DMS 273 treated with DMSO at 0.1 percent for 48 hours (cell line): ENCODE results near the gene NLRP6.
"Not testable (repeated sequence)": the region's sequence is repeated elsewhere in the genome, so short reads cannot be mapped to it uniquely, and the experiment has no call there.

Experiments used
- DNase-seq: peaks from one replicate; lab custom pipeline; 2025; lab: John Stamatoyannopoulos, UW

The NLRP6 gene

DNA sequence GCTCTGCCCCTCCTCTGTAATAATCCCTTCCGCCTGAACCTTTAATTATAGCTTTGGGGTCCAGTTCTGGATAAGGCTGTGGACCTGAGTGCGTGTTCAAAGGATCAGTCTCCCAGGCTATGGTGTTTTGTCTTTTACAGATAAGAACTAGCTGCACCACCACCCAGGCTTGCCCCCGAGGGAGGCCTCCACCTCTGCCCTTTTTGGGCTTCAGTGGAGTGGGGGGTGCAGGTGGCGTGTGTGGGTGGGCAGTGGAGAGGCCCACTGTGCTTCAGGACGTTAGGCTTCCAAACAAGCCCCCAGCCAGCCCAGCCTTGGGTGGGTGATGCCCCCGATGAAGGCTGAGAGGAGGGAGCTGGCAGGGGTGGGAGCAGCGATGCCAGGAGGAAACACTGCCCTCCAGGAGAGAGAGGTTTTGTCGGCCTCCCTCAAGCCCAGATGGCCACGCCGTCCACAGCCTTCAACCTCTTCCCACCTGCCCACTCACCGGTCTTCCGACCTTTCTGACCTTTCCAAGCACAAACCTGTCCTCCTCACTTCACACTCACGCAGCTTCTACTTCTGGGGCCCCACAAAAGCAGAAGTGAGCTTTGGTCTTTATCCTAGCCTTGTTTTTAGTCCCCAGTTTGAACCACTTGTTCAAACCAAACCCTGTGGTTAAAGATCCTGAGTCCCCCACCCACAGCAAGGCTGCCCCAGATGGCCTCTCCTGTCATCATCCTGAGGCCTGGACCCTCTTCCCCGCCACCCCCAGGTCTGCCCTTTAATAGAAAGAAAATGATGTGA, 21.1 kb upstream of the NLRP6 start:
- no peak for DNase-seq

DNA sequence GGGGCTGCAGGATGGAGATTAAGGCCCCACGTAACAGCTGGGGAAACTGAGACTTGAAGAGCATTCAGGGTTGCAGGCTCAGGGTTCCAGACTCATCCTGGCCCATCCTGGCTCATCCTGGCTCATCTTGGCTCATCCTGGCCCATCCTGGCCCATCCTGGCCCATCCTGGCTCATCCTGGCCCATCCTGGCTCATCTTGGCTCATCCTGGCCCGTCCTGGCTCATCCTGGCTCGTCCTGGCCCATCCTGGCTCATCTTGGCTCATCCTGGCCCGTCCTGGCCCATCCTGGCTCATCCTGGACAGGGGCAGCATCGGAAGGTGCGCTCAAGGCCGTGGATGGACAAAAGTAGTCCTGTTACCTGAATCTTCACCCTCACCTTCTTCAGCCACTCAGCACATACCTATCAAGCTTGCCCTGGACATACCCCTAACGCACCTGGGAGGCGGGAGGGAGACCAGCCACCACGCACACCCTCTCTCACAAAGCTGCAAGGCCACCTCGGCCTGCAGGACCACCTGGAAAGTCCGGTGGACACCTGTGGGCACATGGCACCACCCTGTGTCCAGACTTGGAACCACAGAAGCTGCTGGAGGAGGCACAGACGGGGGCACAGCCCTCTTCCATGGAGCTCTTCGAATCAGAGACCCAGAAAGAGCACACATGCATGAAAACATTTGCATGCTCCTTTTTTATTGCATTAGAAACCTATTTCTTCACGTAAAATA, 20.3 kb upstream of the NLRP6 start:
- DNase-seq, result no peak

DNA sequence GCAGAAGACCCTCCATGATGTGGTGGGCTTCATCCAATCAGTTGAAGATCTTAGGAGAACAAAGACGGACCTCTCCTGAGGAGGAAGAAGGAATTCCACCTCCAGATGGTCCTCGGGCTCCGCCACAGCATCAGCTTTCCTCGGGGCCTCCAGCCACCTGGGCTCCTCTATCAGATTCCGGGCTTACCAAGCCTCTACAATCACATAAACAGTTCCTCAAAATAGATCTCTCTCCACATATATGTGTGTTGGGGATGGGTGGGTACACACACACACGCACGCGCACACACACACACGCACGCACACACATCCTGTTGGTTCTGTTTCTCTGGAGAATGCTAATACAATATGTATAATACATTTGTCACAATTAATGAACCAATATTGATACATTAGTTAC, 18.8 kb upstream of the NLRP6 start:
- DNase-seq, result no peak

DNA sequence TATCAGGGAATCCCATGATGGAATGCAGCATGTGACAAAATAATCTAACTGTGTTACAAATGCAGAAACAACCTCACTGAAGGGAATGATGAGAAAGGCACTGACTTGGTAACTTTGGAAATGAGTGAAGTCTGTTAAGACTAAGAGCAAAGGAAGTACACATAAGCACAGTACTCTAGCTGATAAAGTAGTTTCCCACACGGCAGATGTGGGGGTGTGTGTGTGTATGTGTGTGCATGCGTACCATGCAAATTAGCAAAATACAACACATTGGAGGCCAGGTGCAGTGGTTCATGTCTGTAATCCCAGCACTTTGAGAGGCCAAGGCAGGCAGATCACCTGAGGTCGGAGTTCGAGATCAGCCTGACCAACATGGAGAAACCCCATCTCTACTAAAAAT, 16.6 kb upstream of the NLRP6 start:
- DNase-seq, result no peak

DNA sequence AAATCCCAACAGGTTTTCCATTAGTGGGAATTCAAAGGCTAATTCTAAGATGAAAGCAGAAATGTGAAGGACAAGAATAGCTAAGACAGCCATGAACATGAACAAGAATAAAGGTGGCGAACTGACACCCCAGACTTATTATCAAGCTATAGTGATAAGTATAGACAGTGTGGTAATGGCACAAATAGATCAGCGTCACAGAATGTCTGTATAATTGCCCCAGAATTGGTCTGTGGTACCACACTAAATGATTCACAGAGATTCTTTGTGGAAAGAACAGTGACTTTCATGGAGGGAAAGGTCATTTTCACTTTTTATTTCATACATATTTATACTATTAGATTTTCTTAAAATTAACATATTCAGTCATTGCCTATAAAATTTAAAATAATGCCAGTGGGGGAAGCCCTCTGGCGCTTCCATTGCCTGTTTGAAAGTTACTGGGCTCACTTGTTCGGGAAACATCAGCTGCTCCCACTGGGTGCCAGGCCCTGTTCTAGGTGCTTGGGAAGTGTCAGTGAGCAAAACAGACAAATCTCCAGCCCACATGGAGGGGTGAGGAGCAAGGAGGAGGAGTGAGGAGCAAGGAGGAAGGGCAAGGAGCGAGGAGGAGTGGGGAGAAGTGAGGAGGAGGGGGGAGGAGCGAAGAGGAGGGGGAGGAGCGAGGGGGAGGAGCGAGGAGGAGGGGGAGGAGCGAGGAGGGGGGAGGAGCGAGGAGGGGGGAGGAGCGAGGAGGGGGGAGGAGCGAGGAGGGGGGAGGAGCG, 11.3 kb upstream of the NLRP6 start:
- no peak for DNase-seq

DNA sequence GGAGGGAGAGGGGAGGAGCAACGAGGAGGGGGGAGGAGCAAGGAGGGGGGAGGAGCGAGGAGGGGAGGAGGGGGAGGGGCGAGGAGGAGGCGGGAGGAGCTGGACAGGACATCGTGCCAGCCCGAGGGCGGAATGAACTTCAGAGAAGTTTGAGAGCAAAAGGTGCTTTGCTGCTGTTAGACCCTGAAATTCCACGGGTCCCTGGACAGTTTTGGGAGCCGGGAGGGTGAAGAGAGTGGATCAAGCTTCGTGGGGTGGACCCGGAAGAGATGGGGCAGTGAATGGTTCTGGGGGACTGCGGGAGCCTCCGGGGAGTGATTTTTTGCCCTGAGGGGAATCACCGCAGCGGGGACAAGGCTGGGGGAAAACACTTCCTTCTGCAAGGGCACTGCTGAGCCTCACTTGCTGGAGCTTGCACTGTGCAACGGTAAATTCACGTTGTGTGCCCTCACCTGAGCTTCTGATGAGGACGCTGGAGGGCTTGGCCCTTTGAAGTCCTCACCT, 10.7 kb upstream of the NLRP6 start:
- no peak for DNase-seq

DNA sequence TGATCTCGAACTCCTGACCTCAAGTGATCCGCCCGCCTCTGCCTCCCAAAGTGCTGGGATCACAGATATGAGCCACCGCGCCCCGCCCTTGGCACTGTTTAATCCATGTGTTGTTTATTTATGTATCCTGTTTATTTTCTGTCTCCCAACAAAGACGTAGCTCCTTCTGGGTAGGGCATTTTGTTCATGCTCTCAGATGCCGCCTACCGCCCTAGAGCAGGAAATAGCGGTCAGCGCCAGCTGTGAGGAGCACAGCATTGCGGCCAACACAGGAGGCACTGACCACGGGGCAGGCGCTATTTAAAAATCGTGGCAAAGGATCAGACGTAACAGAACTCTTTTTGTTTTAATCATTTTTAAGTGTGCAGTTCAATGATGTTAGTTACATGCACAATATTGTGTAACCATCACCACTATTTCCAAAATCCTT, 9.5 kb upstream of the NLRP6 start:
- not testable (repeated sequence) for DNase-seq

DNA sequence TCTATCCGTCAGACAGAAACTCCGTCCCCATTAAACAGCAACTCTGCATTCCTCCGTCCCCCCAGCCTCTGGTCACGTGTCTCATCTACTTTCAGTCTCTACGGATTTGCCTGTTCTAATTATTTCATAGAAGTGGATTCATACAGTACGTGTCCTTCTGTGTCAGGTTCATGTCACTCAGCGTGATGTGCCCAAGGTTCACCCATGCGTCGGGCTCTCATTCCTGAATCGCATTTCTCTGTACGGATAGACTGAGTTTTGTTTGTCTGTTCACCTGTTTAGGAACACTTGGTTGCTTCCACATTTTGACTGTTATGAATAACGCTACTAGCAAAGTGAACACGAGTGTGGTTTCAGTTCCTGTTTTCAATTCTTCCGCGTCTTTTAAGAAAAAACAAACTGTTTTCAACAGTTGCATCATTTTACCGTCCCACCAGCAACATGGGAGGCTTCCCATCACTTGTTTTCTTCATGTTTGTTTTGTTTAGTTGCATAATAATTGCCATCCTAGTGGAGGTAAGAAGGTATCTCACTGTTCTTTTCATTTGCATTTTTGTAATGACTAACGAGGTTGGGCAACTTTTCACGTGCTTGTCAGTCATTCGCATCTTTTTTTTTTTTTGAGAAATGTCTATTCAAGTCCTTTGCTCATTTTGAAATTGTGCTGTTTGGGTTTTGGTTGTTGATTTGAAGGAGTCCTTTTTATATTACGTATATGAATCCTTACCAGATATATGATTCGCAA, 8.9 kb upstream of the NLRP6 start:
- no peak for DNase-seq

DNA sequence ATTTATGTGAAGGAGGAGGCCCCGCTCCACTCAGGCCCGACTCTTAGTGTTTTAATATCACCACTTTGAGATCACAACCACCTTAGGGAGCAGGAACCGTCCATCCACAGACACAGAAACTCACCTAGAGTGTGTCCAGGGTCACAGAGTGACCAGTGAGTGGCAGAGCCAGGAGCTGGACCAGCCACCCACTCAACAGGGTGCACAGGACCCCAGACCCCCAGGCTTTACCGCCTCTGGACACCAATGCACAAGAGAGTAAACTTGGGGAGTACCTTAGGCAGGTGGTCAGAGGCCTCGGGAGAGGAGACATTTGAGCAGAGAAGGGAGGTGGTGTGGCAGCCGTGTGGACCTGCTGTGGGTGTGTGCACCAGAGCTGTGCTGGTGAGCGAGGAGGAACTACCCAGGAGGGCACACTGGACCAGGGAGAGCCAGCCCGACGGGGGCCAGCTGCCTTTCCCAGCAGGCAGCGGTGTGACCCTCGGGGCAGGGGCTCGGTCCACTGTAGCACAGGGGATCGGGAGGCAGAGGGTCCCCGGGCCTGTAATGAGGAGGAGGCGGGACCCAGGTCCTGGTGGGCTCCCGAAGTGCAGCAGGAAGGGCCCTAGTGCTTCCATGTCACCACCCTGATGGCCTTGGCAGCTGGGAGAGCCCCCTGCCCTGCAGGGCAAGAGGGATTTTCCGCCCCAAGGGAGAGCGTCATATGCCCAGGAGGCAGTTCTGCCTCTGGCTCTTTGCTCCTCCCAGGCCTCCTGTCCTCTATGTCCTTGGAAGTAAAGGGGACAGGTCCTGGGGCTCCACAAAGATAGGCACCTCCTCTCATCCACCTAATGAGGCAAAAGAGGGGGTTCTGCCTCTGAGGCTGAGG, 7.5 kb upstream of the NLRP6 start:
- no peak for DNase-seq

DNA sequence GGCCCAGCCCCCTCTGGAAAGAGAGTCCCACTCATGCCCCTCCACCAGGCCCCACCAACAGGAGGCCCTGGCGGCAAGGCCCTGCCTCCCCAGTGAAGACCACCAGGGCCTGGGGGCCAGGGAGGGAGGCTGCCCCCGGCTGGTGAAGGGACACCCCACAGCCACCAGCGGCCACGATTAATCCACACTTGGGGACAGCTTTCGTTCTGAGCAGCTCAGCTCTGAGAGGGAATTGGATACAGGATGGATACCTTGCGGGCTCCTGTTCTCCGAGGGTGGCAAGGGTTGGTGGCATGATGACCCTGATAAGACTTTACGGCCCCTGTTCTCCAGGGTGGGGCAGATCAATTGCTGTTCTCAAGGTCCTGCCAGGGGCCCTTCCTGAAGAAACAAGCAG, 6.9 kb upstream of the NLRP6 start:
- no peak for DNase-seq

DNA sequence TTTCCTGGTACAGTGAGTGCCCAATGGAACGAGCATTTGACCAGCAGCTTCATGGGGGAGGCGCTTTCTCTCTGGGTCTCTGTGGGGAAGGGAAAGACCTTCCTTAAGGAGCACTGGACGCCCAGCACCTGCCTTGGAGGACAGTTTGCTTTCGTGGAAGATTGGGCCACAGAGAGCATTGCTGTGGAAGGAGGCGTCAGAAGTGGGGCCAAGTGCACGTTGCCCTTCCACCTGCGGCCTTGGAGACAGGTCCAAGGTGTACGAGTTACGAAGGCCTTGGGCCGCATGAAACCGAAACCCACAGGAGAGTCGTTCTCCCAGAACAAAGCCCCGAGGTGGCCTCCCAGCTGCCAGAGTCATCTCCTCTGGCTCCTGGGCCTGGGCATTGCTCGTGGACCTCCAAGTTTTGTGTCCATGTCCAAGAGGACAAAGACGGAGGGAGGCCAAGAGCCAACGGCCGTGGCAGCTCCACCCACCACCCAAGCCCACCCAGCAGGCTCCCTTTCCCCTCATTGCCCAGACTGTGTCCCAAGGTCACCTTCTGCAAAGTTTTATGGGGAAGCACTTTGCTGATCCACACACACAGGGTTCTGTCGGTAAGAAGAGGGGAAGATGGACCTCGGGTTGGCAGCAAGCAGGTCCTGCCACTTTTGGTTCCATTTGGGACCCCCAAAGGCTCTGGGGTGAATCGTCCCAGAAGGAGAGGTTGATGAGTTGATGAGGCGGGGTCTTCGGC, 5.8 kb upstream of the NLRP6 start:
- no peak for DNase-seq

DNA sequence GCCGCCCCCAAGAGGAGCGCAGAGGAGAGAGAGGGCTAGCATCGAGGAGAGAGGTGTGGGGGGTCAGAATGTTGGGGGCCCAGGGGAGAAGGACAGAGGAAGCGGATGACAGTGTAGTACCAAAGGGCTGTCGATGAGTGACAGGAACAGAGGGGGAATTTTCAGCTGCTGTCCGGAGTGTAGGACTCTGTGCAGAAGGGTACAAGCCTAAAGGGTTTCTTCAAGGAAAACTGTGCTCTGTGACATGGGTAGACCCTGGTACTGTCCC, 5.3 kb upstream of the NLRP6 start:
- DNase-seq, result no peak

DNA sequence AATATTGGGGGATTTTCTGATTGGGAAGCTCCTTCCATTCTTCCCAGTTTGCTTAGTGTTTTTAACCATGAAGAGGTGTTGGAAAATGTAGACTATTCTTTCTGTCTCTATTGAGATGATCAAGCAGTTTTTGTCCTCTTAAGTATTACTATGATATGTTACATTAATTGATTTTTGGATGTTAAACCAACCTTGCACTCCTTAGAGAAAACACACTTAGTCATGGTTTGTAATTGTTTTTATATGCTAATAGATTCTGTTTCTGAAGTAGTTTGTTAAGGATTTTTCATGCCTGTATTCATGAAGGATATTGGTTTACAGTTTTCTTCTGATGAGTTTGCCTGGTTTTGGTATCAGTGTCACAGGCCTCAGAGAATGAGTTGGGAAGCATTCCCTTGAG, 2.0 kb upstream of the NLRP6 start:
- no peak for DNase-seq

DNA sequence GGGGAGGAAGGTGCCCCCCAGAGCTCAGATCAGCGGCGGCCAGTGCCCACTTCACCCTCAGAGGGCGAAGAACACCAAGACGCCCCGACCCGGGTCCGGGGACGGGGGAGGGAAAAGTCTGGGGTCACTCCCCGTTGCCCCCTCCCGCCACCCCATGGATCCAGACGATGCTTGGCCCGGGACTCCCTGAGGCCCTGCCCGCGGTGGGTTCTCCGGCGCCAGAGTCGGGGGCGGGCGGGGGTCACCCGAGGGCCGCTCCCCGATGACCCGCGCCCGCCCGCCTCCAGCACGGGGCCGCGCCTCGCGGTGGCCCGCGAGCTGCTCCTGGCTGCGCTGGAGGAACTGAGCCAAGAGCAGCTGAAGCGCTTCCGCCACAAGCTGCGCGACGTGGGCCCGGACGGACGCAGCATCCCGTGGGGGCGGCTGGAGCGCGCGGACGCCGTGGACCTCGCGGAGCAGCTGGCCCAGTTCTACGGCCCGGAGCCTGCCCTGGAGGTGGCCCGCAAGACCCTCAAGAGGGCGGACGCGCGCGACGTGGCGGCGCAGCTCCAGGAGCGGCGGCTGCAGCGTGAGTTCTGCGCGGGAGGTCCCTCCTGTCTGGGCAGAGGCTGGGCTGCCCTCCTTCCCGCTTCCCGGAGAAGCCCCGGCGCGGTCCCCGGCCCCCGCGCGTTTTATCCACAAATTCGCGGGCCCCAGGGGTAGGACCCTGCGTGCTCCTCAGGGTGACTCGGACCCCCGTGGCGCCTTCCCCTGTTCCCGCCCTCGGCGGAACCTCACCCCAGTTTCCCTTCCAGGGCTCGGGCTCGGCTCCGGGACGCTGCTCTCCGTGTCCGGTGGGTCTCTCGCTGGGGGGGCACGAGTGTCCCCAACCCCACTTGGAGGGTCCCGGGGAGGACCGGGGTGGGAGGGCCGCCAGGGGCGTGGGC, 1.1 kb downstream of the NLRP6 start:
- DNase-seq, result no peak

DNA sequence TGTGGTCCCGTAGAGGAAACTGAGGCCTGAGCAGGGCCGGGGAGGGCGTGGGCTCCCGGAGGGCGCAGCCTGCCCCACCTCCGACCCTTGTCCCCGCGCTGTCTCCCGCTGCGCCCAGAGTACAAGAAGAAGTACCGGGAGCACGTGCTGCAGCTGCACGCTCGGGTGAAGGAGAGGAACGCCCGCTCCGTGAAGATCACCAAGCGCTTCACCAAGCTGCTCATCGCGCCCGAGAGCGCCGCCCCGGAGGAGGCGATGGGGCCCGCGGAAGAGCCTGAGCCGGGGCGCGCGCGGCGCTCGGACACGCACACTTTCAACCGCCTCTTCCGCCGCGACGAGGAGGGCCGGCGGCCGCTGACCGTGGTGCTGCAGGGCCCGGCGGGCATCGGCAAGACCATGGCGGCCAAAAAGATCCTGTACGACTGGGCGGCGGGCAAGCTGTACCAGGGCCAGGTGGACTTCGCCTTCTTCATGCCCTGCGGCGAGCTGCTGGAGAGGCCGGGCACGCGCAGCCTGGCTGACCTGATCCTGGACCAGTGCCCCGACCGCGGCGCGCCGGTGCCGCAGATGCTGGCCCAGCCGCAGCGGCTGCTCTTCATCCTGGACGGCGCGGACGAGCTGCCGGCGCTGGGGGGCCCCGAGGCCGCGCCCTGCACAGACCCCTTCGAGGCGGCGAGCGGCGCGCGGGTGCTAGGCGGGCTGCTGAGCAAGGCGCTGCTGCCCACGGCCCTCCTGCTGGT, 1.9 kb downstream of the NLRP6 start:
- no peak for DNase-seq

DNA sequence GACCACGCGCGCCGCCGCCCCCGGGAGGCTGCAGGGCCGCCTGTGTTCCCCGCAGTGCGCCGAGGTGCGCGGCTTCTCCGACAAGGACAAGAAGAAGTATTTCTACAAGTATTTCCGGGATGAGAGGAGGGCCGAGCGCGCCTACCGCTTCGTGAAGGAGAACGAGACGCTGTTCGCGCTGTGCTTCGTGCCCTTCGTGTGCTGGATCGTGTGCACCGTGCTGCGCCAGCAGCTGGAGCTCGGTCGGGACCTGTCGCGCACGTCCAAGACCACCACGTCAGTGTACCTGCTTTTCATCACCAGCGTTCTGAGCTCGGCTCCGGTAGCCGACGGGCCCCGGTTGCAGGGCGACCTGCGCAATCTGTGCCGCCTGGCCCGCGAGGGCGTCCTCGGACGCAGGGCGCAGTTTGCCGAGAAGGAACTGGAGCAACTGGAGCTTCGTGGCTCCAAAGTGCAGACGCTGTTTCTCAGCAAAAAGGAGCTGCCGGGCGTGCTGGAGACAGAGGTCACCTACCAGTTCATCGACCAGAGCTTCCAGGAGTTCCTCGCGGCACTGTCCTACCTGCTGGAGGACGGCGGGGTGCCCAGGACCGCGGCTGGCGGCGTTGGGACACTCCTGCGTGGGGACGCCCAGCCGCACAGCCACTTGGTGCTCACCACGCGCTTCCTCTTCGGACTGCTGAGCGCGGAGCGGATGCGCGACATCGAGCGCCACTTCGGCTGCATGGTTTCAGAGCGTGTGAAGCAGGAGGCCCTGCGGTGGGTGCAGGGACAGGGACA, 2.7 kb downstream of the NLRP6 start:
- no peak for DNase-seq

DNA sequence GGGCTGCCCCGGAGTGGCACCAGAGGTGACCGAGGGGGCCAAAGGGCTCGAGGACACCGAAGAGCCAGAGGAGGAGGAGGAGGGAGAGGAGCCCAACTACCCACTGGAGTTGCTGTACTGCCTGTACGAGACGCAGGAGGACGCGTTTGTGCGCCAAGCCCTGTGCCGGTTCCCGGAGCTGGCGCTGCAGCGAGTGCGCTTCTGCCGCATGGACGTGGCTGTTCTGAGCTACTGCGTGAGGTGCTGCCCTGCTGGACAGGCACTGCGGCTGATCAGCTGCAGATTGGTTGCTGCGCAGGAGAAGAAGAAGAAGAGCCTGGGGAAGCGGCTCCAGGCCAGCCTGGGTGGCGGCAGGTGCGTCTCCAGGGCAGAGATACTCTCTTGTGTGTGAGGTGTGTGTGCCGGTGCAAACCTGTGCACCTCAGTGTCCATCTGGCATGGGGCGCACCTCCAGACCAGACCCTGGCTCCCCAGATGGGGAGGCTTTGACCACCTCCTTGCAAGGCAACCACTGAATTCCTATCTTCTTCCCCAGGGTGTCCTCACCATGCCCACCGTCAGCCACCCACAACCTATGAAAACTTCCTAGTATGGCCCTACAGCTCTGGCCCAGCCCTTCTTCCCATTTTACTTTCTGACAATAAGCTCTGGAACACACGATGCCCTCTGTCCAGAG, 3.4 kb downstream of the NLRP6 start:
- DNase-seq, result no peak
